ENCODE data around the gene RNF13. TPM values are rescaled to one million over a fixed set of nuclear protein-coding genes. Genes with fewer than 3 reads are reported as not detected.

RNF13 gene
- total and polyA plus RNA-seq, 2 of the 4 experiments (the other 2 are of a cell fraction), result 12.8 to 29.8 TPM

GRCh38 chr3:149895339-149895738, 82.3 kb downstream of the RNF13 start:
- Histone ChIP-seq H3K9ac (ENCODE audit: low read depth, low read length) (no peak overlapping the region), H3K27me3 (ENCODE audit: control insufficient read depth, insufficient read depth, low read length) (no peaks in the 10 kb centered on the region), H3K4ac (ENCODE audit: low read depth, low read length) (no peak overlapping the region), H4K20me1 (ENCODE audit: insufficient read depth, low read length) (no peaks in the 10 kb centered on the region), H4K8ac (ENCODE audit: low read depth in 2 of 2, low read length in 2 of 2) (no peak overlapping the region), H4K5ac (ENCODE audit: low read depth, low read length) (no peak overlapping the region), H3K14ac (replicated peaks; ENCODE audit: low read depth, low read length) (no peak overlapping the region), H2BK5ac (ENCODE audit: low read depth, low read length, poor library complexity, severe bottlenecking) (no peak overlapping the region), H2BK15ac (ENCODE audit: low read depth, low read length) (no peak overlapping the region), H2BK120ac (ENCODE audit: low read depth, low read length) (no peak overlapping the region), H2AK9ac (replicated peaks; ENCODE audit: low read depth, low read length, poor library complexity) (no peak overlapping the region), H3K23ac (ENCODE audit: low read depth, low read length) (no peak overlapping the region), H3K4me3 (ENCODE audit: insufficient read depth, low read depth, low read length) (no peak overlapping the region), H3K56ac (ENCODE audit: extremely low read depth, insufficient read depth, low read length) (no peak overlapping the region), H3K4me1 (ENCODE audit: control insufficient read depth, insufficient read depth, low read length) (peaks cover 1% of the 10 kb centered on the region; the same call in 1 of the 2 replicates), H3K9me1 (ENCODE audit: insufficient read depth, low read length) (no peaks in the 10 kb centered on the region; the same call in none of the 2 replicates), H3K9me3 (ENCODE audit: control insufficient read depth, insufficient read depth, low read length) (no peaks in the 10 kb centered on the region), H2AFZ (replicated peaks; ENCODE audit: low read length, poor library complexity) (no peak overlapping the region), H3K27ac (ENCODE audit: insufficient read depth, low read length) (no peak overlapping the region), H3K18ac (ENCODE audit: low read depth, low read length) (no peak overlapping the region), H3K36me3 (ENCODE audit: control insufficient read depth, insufficient read depth, low read length) (no peaks in the 10 kb centered on the region), H2AK5ac (ENCODE audit: low read depth, low read length) (no peak overlapping the region), H4K91ac (ENCODE audit: insufficient read depth, low read depth, low read length) (no peak overlapping the region), H3K4me2 (ENCODE audit: low read depth, low read length) (no peak overlapping the region), H2BK20ac (ENCODE audit: low read depth, low read length) (no peak overlapping the region), H3K79me1 (ENCODE audit: low read depth in 1 of 2, low read length in 2 of 2) (peaks cover 0 to 9% of the 10 kb centered on the region in 2 experiments; a peak in 2 of 4 replicates)
- dilution Hi-C loops (cut with HindIII; ENCODE audit: low sequenced_read_pairs, unreplicated experiment) (no loop called here), intact Hi-C loops (cut with micrococcal nuclease) (no loop called here), in situ Hi-C loops (cut with MboI; ENCODE audit: low sequenced_read_pairs) (no loop called here)
- no CpG with 5 or more reads among the region's 1 CpG for WGBS, 2 experiments (ENCODE audit: extremely low coverage in 2 of 2, insufficient read length in 1 of 2)
- BruUV-seq (replicated peaks), result no TSS peak
- ChIA-PET CTCF (interaction anchor here (2.8 kb wide), 1 partner anchor 16 kb away, joined by 11 read pairs; no protein-coding TSS in a partner anchor), POLR2A (ENCODE audit: unreplicated experiment) (no interaction called here)
- ATAC-seq (ENCODE audit: low read depth) (no peak), DNase-seq (no peak)
- TF ChIP-seq CEBPB (IDR thresholded peaks at IDR 0.05; ENCODE audit: low read depth, low read length), result no peak
- no peak for TF ChIP-seq CTCF (conservative IDR thresholded peaks at IDR 0.05; ENCODE audit: low read depth, low read length)
- TF ChIP-seq BHLHE40 (IDR thresholded peaks at IDR 0.05; ENCODE audit: low read depth, low read length), result no peak
- TF ChIP-seq MAFK (IDR thresholded peaks at IDR 0.05; ENCODE audit: low read depth, low read length), result no peak
- TF ChIP-seq RFX5 (IDR thresholded peaks at IDR 0.05; ENCODE audit: low read depth, low read length), result no peak
- no peak for TF ChIP-seq MAZ (IDR thresholded peaks at IDR 0.05; ENCODE audit: borderline replicate concordance, low read depth, low read length)
- TF ChIP-seq RCOR1 (IDR thresholded peaks at IDR 0.05; ENCODE audit: insufficient replicate concordance, low read length), result no peak
- TF ChIP-seq POLR2A (IDR thresholded peaks at IDR 0.05; ENCODE audit: low read depth, low read length), result no peak
- TF ChIP-seq MXI1 (IDR thresholded peaks at IDR 0.05; ENCODE audit: borderline replicate concordance, low read depth, low read length), result no peak
- no peak for TF ChIP-seq NFE2L2 (IDR thresholded peaks at IDR 0.05; ENCODE audit: low read depth, low read length)
- no peak for TF ChIP-seq FOS (IDR thresholded peaks at IDR 0.05; ENCODE audit: low read depth, low read length)
- TF ChIP-seq CHD1 (IDR thresholded peaks at IDR 0.05; ENCODE audit: low read depth, low read length), result no peak
- TF ChIP-seq USF2 (IDR thresholded peaks at IDR 0.05; ENCODE audit: low read depth, low read length), result no peak
- TF ChIP-seq RAD21 (IDR thresholded peaks at IDR 0.05; ENCODE audit: low read length), result no peak
- no peak for TF ChIP-seq ELK1 (IDR thresholded peaks at IDR 0.05; ENCODE audit: borderline replicate concordance, low read depth, low read length)
- TF ChIP-seq SMC3 (IDR thresholded peaks at IDR 0.05; ENCODE audit: low read depth, low read length), result no peak

All from IMR-90 (cell line).